SK-N-SH (cell line): ENCODE measurements around the gene POLR3C. TPM values are rescaled to one million over a fixed set of nuclear protein-coding genes. Genes with fewer than 3 reads are reported as not detected.

Experiments used
- CTCF ChIA-PET: fragments of 300-600, 350-600 bp; formaldehyde crosslinking; extraction: SDS; loops from one replicate; lab custom pipeline; 2021; lab: Yijun Ruan, JAX
- POLR2A ChIA-PET: fragments of 350-600 bp; sonication (Branson Sonifier 250); formaldehyde crosslinking; extraction: SDS; loops from one replicate; lab custom pipeline; 2020; ENCODE audit warnings: antibody characterized with exemption, inconsistent platforms; lab: Yijun Ruan, JAX
- DNase-seq: peaks from one replicate; pipeline ENCODE4 v3.0.0; 2012
- H2AFZ ChIP-seq: fragments of 200-600 bp; sonication (generic); 2 replicates; pipeline ENCODE4 v1.8.1; 2016; ENCODE audit warnings: antibody characterized with exemption, mild to moderate bottlenecking, low read depth
- H3F3A ChIP-seq: fragments of 200-600 bp; sonication (generic); replicated peaks from 2 replicates; pipeline ENCODE3; 2016; ENCODE audit warnings: antibody characterized with exemption, mild to moderate bottlenecking; ENCODE audit not compliant: insufficient read depth
- H3K27ac ChIP-seq, 2 experiments: fragments of 200-500 bp in 1 of 2; fragments of 200-600 bp in 1 of 2; sonication (Bioruptor generic) in 1 of 2; sonication (generic), shearing (Covaris generic) in 1 of 2; 2 replicates each; pipeline versions ENCODE4 v1.5.1 to v1.6.1; 2014 to 2016; ENCODE audit warnings: low read depth in 2 of 2, inconsistent platforms in 1 of 2, low read length in 1 of 2, mild to moderate bottlenecking in 1 of 2, mixed read lengths in 1 of 2
- H3K27me3 ChIP-seq: fragments of 200-600 bp; sonication (generic), shearing (Covaris generic); 2 replicates; pipeline ENCODE4 v1.6.1; 2016; ENCODE audit warnings: mixed run types; ENCODE audit not compliant: insufficient read depth
- H3K36me3 ChIP-seq, 2 experiments: fragments of 200-500 bp in 1 of 2; fragments of 200-600 bp in 1 of 2; sonication (Bioruptor generic) in 1 of 2; sonication (generic) in 1 of 2; replicated peaks in 1 of 2; 2 replicates each; pipeline versions ENCODE3 to v1.5.1; 2014 to 2016; ENCODE audit warnings: low read length in 1 of 2, mild to moderate bottlenecking in 1 of 2; ENCODE audit not compliant: insufficient read depth in 2 of 2, control insufficient read depth in 1 of 2
- H3K4me1 ChIP-seq, 2 experiments: fragments of 200-500 bp in 1 of 2; fragments of 200-600 bp in 1 of 2; sonication (Bioruptor generic) in 1 of 2; sonication (generic), shearing (Covaris generic) in 1 of 2; 2 replicates each; pipeline versions ENCODE4 v1.5.1 to v1.6.1; 2014 to 2016; ENCODE audit warnings: low read depth in 1 of 2, low read length in 1 of 2, mixed run types in 1 of 2; ENCODE audit not compliant: insufficient read depth in 2 of 2, control insufficient read depth in 1 of 2
- H3K4me2 ChIP-seq: fragments of 200-600 bp; sonication (generic), shearing (Covaris generic); 2 replicates; pipeline ENCODE4 v1.6.1; 2017; ENCODE audit warnings: mixed run types
- H3K4me3 ChIP-seq, 2 experiments: fragments of 200-500 bp in 1 of 2; fragments of 200-600 bp in 1 of 2; sonication (Bioruptor generic) in 1 of 2; sonication (generic), shearing (Covaris generic) in 1 of 2; 2 replicates each; pipeline versions ENCODE4 v1.5.1 to v1.8.1; 2014 to 2016; ENCODE audit warnings: low read depth in 2 of 2, inconsistent platforms in 1 of 2, low read length in 1 of 2, mild to moderate bottlenecking in 1 of 2, mixed read lengths in 1 of 2, moderate library complexity in 1 of 2
- H3K79me2 ChIP-seq: fragments of 200-600 bp; sonication (generic); 2 replicates; pipeline ENCODE4 v1.8.1; 2017; ENCODE audit warnings: mild to moderate bottlenecking; ENCODE audit not compliant: insufficient read depth
- H3K9ac ChIP-seq: fragments of 200-600 bp; sonication (generic); 2 replicates; pipeline ENCODE4 v1.6.1; 2017; ENCODE audit warnings: mixed run types
- H3K9me2 ChIP-seq: fragments of 200-600 bp; sonication (generic); 2 replicates; pipeline ENCODE4 v1.6.1; 2017; ENCODE audit warnings: mixed run types
- H3K9me3 ChIP-seq: fragments of 200-600 bp; sonication (generic); 2 replicates; pipeline ENCODE4 v1.6.1; 2017; ENCODE audit warnings: mixed run types, mild to moderate bottlenecking, moderate library complexity
- H4K20me1 ChIP-seq: fragments of 200-600 bp; sonication (generic); 2 replicates; pipeline ENCODE4 v1.6.1; 2017; ENCODE audit warnings: mild to moderate bottlenecking, mixed run types; ENCODE audit not compliant: insufficient read depth
- FOXJ3 ChIP-seq: sonication (generic); formaldehyde crosslinking; IDR thresholded peaks from 2 replicates; pipeline ENCODE4 v1.5.1; 2020; ENCODE audit warnings: mild to moderate bottlenecking, missing genetic modification reagents
- MXI1 ChIP-seq: IDR thresholded peaks from 2 replicates; pipeline ENCODE4 v1.6.1; 2012; ENCODE audit warnings: mild to moderate bottlenecking, low read depth, low read length, improper control_type of control experiment
- NFIC ChIP-seq: IDR thresholded peaks from 2 replicates; pipeline ENCODE4 v1.4.0; 2012; ENCODE audit warnings: borderline replicate concordance
- NRF1 ChIP-seq: IDR thresholded peaks from 2 replicates; pipeline ENCODE4 v1.6.1; 2012; ENCODE audit warnings: low read depth, mild to moderate bottlenecking, low read length
- RAD21 ChIP-seq: IDR thresholded peaks from 2 replicates; pipeline ENCODE4 v1.6.1; 2012; ENCODE audit warnings: mild to moderate bottlenecking, low read length
- RFX5 ChIP-seq: IDR thresholded peaks from 2 replicates; pipeline ENCODE4 v1.6.1; 2012; ENCODE audit warnings: mild to moderate bottlenecking, improper control_type of control experiment, low read length
- SMC3 ChIP-seq: IDR thresholded peaks from 2 replicates; pipeline ENCODE4 v1.6.1; 2012; ENCODE audit warnings: low read depth, low read length, improper control_type of control experiment
- YY1 ChIP-seq: IDR thresholded peaks from 2 replicates; pipeline ENCODE4 v1.4.0; 2012; ENCODE audit warnings: low read depth, mild to moderate bottlenecking
- WGBS: methylation state at CpG from one replicate; pipeline ENCODE4 v1.1.6; 2017; ENCODE audit warnings: low lambda C conversion rate; 5-methylcytosine and 5-hydroxymethylcytosine counted together
- polyA plus RNA-seq, 3 experiments: library from polyadenylated mRNA; depleted of rRNA; stranded (reverse); fragments of >200 nt; gene quantifications; 2 replicates each; pipeline ENCODE4 v1.2.3, GENCODE V29; 2012
- TF ChIP-seq, protein P1 (sequence below): fragments of 150-350 bp; IDR thresholded peaks from 2 replicates; pipeline ENCODE4 v1.6.1; 2017; ENCODE audit warnings: antibody characterized with exemption, low read length, low read depth, borderline replicate concordance
- TF ChIP-seq, protein P2 (sequence below): IDR thresholded peaks from 2 replicates; pipeline ENCODE4; 2012
- TF ChIP-seq, protein P3 (sequence below): IDR thresholded peaks from 2 replicates; pipeline ENCODE4 v1.4.0; 2012; ENCODE audit warnings: low read depth, borderline replicate concordance
- TF ChIP-seq, protein P4 (sequence below): fragments of 200-600 bp; sonication (generic); IDR thresholded peaks from 2 replicates; pipeline ENCODE4 v1.6.1; 2017; ENCODE audit warnings: antibody characterized with exemption, mild to moderate bottlenecking, moderate library complexity

The POLR3C gene
- polyA plus RNA-seq, 1 of the 3 experiments (the other 2 are of a cell fraction) = 34.1 TPM

DNA sequence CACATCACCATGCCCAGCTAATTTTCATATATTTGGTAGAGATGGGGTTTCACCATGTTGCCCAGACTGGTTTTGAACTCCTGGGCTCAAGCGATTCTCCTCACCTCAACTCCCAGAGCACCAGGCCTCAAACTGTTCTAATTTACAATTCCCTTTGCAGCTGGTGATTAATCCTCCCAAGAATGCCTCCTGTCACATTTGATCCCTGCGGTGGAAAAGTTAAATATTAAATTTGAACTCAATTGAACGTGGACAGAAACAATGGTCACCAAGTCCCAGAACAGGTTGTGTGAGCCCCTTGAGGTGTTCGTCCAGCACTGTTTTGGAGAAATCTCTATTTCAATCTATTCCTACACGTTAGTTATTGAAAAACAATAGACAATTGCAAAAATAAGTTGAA is 63.6 kb downstream of the POLR3C start (continued):
- TF ChIP-seq RFX5 (no peak), FOXJ3 (CRISPR knock-in tag) (no peak), RAD21 (no peak), NRF1 (no peak)
- TF ChIP-seq, protein P1, sequence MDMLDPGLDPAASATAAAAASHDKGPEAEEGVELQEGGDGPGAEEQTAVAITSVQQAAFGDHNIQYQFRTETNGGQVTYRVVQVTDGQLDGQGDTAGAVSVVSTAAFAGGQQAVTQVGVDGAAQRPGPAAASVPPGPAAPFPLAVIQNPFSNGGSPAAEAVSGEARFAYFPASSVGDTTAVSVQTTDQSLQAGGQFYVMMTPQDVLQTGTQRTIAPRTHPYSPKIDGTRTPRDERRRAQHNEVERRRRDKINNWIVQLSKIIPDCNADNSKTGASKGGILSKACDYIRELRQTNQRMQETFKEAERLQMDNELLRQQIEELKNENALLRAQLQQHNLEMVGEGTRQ = no peak
- TF ChIP-seq, protein P2, sequence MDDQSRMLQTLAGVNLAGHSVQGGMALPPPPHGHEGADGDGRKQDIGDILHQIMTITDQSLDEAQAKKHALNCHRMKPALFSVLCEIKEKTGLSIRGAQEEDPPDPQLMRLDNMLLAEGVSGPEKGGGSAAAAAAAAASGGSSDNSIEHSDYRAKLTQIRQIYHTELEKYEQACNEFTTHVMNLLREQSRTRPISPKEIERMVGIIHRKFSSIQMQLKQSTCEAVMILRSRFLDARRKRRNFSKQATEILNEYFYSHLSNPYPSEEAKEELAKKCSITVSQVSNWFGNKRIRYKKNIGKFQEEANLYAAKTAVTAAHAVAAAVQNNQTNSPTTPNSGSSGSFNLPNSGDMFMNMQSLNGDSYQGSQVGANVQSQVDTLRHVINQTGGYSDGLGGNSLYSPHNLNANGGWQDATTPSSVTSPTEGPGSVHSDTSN = no peak

DNA sequence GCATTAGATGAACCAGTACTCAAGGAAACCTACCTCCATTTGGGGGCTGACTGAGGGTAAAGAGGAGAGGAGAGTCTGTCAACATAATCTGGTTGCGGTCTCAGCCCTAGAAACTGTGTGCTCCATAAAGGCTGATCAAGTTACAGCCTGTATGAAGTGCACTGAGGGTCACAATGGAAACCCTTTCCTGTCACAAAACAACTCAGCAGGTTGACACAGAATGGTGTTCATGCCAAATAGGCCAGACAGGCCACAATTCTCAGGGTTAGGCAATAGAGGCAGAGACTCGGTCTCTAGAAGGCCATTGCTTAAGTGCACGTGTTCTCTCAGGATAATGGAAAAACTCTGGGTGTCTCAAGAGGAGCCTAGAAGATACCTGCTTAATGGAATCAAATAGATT is 65.7 kb downstream of the POLR3C start:
- no peak overlapping the region for H3K4me2 ChIP-seq
- no peak overlapping the region for H3K9ac ChIP-seq
- ChIA-PET POLR2A (interaction anchor here (0.6 kb wide), 1 partner anchor 68 kb away, joined by 3 read pairs; the partner anchor contains the start of gene LIX1L), CTCF (interaction anchor here (4.0 to 11.0 kb wide), 3 partner anchors 22 to 117 kb away, joined by 29 to 281 read pairs (median 45); partner anchors contain the start of genes ITGA10, NUDT17 and PEX11B)
- no peaks in the 10 kb centered on the region for H3K9me2 ChIP-seq
- WGBS = 86% methylated on average over 3 of the region's 3 CpGs
- no peaks in the 10 kb centered on the region for H3K9me3 ChIP-seq
- no peak for DNase-seq
- H3K79me2 ChIP-seq = no peaks in the 10 kb centered on the region
- H3F3A ChIP-seq = peaks cover 21% of the 10 kb centered on the region
- H3K27ac ChIP-seq = no peak overlapping the region; a peak in 1 of 4 replicates
- H3K4me1 ChIP-seq = peaks cover 24 to 36% of the 10 kb centered on the region in 2 experiments
- H3K4me3 ChIP-seq = no peak overlapping the region
- no peaks in the 10 kb centered on the region for H3K27me3 ChIP-seq
- TF ChIP-seq NFIC (no peak), SMC3 (no peak), NRF1 (no peak), MXI1 (no peak), YY1 (no peak)
- TF ChIP-seq, protein P2 = no peak
- TF ChIP-seq, protein P3, sequence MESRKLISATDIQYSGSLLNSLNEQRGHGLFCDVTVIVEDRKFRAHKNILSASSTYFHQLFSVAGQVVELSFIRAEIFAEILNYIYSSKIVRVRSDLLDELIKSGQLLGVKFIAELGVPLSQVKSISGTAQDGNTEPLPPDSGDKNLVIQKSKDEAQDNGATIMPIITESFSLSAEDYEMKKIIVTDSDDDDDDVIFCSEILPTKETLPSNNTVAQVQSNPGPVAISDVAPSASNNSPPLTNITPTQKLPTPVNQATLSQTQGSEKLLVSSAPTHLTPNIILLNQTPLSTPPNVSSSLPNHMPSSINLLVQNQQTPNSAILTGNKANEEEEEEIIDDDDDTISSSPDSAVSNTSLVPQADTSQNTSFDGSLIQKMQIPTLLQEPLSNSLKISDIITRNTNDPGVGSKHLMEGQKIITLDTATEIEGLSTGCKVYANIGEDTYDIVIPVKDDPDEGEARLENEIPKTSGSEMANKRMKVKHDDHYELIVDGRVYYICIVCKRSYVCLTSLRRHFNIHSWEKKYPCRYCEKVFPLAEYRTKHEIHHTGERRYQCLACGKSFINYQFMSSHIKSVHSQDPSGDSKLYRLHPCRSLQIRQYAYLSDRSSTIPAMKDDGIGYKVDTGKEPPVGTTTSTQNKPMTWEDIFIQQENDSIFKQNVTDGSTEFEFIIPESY = no peak
- TF ChIP-seq, protein P4, sequence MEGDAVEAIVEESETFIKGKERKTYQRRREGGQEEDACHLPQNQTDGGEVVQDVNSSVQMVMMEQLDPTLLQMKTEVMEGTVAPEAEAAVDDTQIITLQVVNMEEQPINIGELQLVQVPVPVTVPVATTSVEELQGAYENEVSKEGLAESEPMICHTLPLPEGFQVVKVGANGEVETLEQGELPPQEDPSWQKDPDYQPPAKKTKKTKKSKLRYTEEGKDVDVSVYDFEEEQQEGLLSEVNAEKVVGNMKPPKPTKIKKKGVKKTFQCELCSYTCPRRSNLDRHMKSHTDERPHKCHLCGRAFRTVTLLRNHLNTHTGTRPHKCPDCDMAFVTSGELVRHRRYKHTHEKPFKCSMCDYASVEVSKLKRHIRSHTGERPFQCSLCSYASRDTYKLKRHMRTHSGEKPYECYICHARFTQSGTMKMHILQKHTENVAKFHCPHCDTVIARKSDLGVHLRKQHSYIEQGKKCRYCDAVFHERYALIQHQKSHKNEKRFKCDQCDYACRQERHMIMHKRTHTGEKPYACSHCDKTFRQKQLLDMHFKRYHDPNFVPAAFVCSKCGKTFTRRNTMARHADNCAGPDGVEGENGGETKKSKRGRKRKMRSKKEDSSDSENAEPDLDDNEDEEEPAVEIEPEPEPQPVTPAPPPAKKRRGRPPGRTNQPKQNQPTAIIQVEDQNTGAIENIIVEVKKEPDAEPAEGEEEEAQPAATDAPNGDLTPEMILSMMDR = no peak
- H2AFZ ChIP-seq = no peak overlapping the region
- no peaks in the 10 kb centered on the region for H3K36me3 ChIP-seq
- no peaks in the 10 kb centered on the region for H4K20me1 ChIP-seq
